ENCODE data around the gene FBL. TPM values are rescaled to one million over a fixed set of nuclear protein-coding genes. Genes with fewer than 3 reads are reported as not detected.
"Not testable (repeated sequence)": the region's sequence is repeated elsewhere in the genome, so short reads cannot be mapped to it uniquely, and the experiment has no call there.

The FBL gene
- total RNA-seq, 1 donor from 2014 or later, result 64.8 TPM

DNA sequence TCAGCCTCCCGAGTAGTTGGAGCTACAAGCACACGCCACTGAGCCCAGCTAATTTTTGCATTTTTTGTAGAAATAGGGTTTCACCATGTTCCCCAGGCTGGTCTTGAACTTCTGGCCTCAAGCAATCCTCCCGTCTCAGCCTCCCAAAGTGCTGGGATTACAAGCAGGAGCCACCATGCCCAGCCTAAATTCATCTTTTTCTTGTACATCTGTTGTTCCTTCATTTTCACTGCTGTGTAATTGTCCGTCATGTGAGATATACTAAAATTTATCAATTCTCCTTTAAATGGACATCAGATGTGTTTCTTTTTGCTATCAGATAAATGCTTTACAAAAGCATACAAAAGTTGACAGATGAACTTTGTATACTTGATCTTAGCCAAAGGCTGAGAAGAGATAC lies 35.1 kb downstream of the FBL start:
- intact Hi-C loops (cut with DNase I), result no loop called here
- DNase-seq (ENCODE audit: low spot score), result no peak

DNA sequence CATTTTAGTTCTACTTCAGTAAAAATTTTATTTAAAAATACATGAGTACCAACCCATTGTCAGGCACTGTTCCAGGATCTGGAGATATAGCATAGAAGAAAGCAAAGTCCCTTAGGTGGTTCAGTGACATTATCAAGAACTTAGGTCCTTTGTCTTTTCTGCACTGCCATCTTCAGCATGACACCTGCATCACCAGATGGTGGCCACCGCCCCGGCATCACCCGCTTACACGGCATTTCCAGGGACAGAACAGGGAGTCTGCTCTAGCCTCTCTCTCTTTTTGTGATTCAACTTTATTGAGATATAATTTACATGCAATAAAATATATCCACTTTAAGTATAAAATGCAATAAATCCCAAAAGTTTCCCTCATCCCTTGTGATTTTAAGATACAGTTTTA lies 35.8 kb downstream of the FBL start:
- DNase-seq (ENCODE audit: low spot score), result no peak
- intact Hi-C loops (cut with DNase I), result no loop called here

DNA sequence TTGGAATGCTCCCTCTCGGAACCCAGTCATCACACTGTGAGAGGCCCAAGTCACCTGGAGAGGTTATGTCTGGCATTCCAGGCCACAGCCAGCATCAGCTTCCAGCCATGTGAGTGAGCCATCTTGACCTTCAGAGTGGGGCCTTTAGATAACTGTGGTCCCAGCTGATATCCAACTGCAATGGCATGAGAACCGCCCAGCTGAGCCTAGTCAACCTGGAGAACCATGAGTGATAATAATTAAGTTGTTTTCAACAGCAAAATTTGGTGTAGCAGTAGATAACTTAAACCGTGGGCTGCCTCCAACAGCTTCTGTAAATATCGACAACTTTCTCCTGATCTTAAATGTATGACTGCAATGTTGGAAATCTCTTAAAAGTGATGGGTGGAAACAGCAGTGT lies 36.8 kb downstream of the FBL start:
- intact Hi-C loops (cut with DNase I), result no loop called here
- no peak for DNase-seq (ENCODE audit: low spot score)

DNA sequence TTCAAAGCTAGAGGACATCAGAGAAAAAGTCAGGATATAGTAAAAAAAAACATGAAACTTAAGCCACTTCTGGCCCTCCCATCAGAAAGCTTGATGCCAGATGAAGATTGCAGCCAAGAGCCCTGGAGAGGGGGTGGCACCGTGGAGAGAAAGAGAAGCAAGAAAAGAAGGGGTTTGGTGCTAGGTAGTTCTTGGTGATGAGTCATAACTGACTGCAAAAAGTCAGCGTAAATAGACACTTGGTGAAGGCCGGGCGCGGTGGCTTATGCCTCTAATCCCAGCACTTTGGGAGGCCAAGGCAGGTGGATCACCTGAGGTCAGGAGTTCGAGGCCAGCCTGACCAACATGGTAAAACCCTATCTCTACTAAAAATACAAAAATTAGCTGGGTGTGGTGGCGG lies 37.5 kb downstream of the FBL start:
- intact Hi-C loops (cut with DNase I); DNase-seq (ENCODE audit: low spot score): not testable (repeated sequence)

DNA sequence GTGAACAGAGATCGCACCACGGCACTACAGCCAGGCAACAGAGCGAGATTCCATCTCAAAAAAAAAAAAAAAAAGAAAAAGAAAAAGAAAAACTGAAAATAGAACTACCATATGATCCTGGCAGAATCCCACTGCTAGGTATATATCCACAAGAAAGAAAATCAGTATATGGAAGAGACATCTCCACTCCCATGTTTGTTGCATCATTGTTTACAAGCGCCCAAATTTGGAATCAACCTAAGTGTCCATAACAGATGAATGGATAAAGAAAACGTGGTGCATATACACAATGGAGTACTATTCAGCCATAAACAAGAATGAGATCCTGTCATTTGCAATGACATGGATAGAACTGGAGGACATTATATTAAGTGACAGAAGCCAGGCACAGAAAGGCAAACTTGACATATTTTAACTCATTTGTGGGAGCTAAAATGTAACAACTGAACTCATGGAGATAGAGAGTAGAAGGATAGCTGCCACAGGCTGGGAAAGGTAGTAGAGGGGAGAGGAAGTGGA lies 38.3 kb downstream of the FBL start:
- intact Hi-C loops (cut with DNase I), result no loop called here
- DNase-seq (ENCODE audit: low spot score), result no peak

DNA sequence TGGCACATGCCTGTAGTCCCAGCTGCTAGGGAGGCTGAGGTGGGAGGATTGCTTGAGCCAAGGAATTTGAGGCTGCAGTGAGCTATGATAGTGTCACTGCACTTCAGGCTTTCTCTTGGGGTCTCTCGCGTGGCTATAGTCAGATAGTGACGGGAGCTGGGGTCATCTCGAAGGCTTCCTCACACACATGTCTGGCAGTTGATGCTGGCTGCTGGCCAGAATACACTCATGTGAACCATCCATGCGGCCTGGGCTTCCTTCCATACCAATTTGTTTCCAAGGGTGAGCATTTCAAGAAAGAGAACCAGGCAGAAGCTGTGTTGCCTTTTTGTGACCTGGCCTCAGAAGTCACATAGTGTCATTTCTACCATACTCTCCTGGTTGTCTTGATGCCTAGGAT lies 41.1 kb downstream of the FBL start:
- intact Hi-C loops (cut with DNase I), result no loop called here
- no peak for DNase-seq (ENCODE audit: low spot score)

DNA sequence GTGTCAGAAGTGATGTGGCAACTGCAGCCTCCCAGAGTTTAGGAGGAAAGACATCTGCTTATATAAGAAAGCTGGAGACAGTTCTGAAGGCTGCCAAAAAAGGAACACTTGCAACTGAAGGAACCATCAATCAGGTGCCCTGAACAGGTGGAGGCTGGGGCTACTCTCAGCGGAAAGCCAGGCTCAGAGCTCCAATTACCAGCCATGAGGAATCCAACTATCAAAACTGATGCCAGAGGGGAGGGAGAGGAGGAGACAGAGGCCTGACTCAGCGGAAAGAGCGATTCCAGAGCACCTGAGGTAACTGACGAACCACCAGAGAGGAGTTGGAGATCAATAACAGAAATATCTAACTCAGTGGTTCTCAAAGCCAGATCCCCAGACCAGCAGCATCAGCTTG lies 43.2 kb downstream of the FBL start:
- intact Hi-C loops (cut with DNase I), result no loop called here
- no peak for DNase-seq (ENCODE audit: low spot score)

DNA sequence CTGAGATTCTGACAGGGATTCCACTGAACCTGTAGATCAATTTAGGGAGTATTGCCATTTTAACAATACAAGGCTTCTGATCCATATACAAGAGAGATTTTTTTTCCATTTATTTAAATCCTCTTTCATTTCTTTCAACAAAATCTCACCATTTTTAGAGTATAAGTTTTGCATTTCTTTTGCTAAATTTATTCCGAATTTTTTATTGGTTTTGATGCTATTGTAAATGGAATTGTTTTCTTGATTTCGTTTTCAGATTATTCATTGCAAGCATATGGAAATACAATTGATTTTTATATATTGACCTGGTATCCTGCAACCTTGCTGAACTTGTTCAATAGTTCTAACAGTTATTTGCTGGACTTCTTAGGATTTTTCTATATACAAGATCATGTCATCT lies 49.1 kb downstream of the FBL start:
- intact Hi-C loops (cut with DNase I), result loop anchor here (10.0 kb wide), 1 partner anchor 178 kb away; the partner anchor contains the start of gene PSMC4
- no peak for DNase-seq (ENCODE audit: low spot score)

DNA sequence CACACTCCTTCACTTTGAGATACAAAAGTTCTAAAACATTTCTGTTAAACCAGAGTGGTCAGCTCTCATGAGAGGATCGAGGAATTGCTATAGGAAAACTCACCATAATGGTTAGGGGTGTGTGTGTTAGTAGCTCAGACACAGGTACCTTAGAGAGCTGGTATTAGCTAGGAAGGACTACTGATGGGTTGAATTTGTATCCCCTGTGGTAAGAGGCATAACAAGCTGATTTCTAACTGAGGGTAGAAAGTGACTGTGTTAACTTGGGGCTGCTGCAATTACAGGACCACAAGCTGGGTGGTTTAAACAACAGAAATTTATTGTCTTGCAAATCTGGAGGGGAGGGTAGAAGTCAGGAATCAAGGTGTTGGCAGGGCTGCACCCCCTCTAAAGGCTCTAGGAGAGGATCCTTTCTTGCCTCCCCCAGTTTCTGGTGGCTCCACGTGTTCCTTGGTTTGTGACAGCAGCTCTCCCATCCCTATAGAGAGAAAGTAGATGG lies 50.1 kb downstream of the FBL start:
- DNase-seq (ENCODE audit: low spot score), result no peak
- intact Hi-C loops (cut with DNase I), result loop anchor here (10.0 kb wide), 1 partner anchor 179 kb away; the partner anchor contains the start of gene PSMC4

DNA sequence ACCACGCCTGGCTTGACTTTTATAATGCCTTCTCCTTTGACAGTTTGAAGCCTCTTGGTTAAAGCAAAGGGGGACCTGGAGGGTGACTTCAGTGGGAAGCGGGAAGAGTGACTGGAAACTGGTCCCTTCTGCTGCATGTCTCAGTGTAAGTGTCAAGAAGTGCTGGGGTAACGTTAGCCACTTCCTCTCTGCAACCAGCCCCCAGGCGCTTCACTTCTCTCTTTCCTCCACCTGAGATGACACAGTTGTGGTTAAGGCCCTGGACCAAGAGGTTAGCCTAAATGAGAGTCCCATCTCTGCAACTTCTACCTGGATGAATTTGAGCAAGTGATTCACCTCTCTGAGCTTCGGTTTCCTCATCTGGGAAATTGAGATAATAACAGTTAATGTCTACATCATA lies 51.2 kb downstream of the FBL start:
- no peak for DNase-seq (ENCODE audit: low spot score)
- intact Hi-C loops (cut with DNase I), result loop anchor here (10.0 kb wide), 1 partner anchor 180 kb away; the partner anchor contains the start of gene PSMC4

DNA sequence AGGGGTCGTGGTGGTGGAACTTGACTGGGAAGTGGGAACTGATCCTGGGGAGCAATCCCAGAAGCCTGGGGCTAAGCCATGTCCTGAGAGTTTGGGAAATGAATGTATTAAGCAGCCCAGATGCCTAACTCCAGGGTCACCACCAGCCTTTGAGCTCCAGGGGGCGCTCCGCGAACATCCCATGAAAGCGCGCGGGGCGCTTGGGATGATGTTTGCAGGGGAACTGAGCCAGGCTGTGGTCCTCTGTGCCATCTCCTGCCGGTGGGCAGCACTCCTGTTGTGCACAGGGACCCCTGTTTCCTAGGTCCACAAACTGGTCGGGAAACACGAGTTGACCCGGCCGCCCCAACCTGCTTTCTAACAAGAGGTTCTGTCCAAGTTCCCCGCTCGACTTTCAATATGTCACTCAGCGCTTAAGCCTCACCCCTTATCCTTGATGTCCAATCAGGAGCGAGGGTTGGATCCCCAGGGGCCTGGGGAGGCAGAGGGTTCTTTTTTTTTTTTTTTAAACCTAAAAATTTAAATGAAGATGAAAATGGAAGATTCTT lies 53.1 kb downstream of the FBL start:
- DNase-seq (ENCODE audit: low spot score), result peak; percentile 78

DNA sequence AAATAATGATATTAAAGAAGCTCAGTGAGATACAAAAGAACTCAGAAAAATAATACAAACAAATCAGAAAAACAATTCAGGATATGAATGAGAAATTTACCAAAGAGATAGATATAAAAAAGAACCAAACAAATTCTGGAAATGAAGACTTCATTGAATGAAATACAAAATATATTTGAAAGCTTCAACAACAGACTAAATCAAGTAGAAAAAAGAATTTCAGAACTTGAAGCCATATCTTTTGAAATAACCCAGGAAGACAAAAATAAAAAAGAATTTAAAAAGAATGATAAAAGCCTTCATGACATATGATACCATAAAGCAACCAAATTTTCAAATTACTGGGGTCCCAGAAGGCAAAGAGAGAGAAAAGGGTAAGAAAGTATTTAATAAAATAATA lies 57.9 kb downstream of the FBL start:
- DNase-seq (ENCODE audit: low spot score), result no peak
- intact Hi-C loops (cut with DNase I), result no loop called here

More for the DNA sequence above, 53.1 kb downstream of the FBL start:
- intact Hi-C loops (cut with DNase I), result loop anchor here (1.0 to 10.0 kb wide), 2 partner anchors 49 to 182 kb away; partner anchors contain the start of gene PSMC4

Small RNA genes lying within 50 kb of the gene (microRNA-seq; reads per million reads assigned to microRNA genes)
- gene MIR6719, result not detected

Other genes starting within 250 kb of the FBL start
- gene LGALS13, start 243.9 kb downstream of the FBL start, total RNA-seq, result not detected
- not detected for gene LGALS16, start 190.5 kb downstream of the FBL start, total RNA-seq
- gene LGALS14, start 141.9 kb downstream of the FBL start, total RNA-seq, result not detected
- gene CLC, start 108.3 kb downstream of the FBL start, total RNA-seq, result 0.94 TPM
- not detected for gene LEUTX, start 67.5 kb downstream of the FBL start, total RNA-seq
- 31.2 TPM for gene DYRK1B, start 12.2 kb downstream of the FBL start, total RNA-seq
- 14.2 TPM for gene FCGBP, start 88.3 kb upstream of the FBL start, total RNA-seq
- gene PSMC4, start 124.8 kb upstream of the FBL start, total RNA-seq, result 70.2 TPM
- 10.1 TPM for gene ZNF546, start 150.7 kb upstream of the FBL start, total RNA-seq
- 23.9 TPM for gene ZNF780B, start 209.9 kb upstream of the FBL start, total RNA-seq
- 11.2 TPM for gene ZNF780A, start 244.6 kb upstream of the FBL start, total RNA-seq

Data from cardiac septum (tissue), 1 donor.